GM19463 (cell line): Measurements from ENCODE around the gene BYSL.
"Not testable (repeated sequence)": the region's sequence is repeated elsewhere in the genome, so short reads cannot be mapped to it uniquely, and the experiment has no call there.

Source experiments
- ATAC-seq: cut with Tn5 transposase; IDR thresholded peaks from one replicate; pipeline ENCODE4 v1.9.1; 2021; ENCODE audit warnings: mild to moderate bottlenecking, moderate library complexity; ENCODE audit not compliant: unreplicated experiment

BYSL gene

GRCh38 chr6:41941280-41942066 lies 20.2 kb downstream of the BYSL start, which contains the start of gene CCND3:
Gene CCND3, minus strand, starts transcription at chr6:41941808. Its CDS starts 159 bp downstream, at chr6:41941649.
- ATAC-seq, result peak; percentile 93

GRCh38 chr6:41942067-41942851 lies 21.0 kb downstream of the BYSL start:
- no peak for ATAC-seq

GRCh38 chr6:41942882-41943281 lies 21.6 kb downstream of the BYSL start:
- ATAC-seq, result not testable (repeated sequence)

- no peak for ATAC-seq
These were observed 22.2 kb downstream of the BYSL start for GRCh38 chr6:41943456-41943855.

GRCh38 chr6:41947581-41948220 lies 26.4 kb downstream of the BYSL start:
- ATAC-seq, result no peak

GRCh38 chr6:41954668-41955067 lies 33.4 kb downstream of the BYSL start:
- ATAC-seq, result no peak

- no peak for ATAC-seq
These were observed 34.1 kb downstream of the BYSL start for GRCh38 chr6:41955412-41955811.

- ATAC-seq, result no peak
These were observed 35.8 kb downstream of the BYSL start for GRCh38 chr6:41957117-41957516.

- ATAC-seq, result no peak
These were observed 36.9 kb downstream of the BYSL start for GRCh38 chr6:41958022-41958856.

GRCh38 chr6:41960028-41960427 lies 38.7 kb downstream of the BYSL start:
- ATAC-seq, result no peak

- no peak for ATAC-seq
These were observed 42.1 kb downstream of the BYSL start for GRCh38 chr6:41963371-41963770.

GRCh38 chr6:41964201-41964887 lies 43.0 kb downstream of the BYSL start:
- no peak for ATAC-seq

- ATAC-seq, result no peak
These were observed 44.3 kb downstream of the BYSL start for GRCh38 chr6:41965429-41966213.

GRCh38 chr6:41966214-41966920 lies 45.1 kb downstream of the BYSL start:
- ATAC-seq, result no peak

GRCh38 chr6:41966961-41967311 lies 45.6 kb downstream of the BYSL start:
- no peak for ATAC-seq

- no peak for ATAC-seq
These were observed 46.3 kb downstream of the BYSL start for GRCh38 chr6:41967312-41968287.

GRCh38 chr6:41970436-41970846 lies 49.1 kb downstream of the BYSL start:
- ATAC-seq, result no peak

- ATAC-seq, result no peak
These were observed 51.5 kb downstream of the BYSL start for GRCh38 chr6:41972826-41973225.
